Measurements from ENCODE around the gene RNF5. TPM values are rescaled to one million over a fixed set of nuclear protein-coding genes. Genes with fewer than 3 reads are reported as not detected.
A peak's percentile ranks its signal among the peaks of the same experiment; 100 is the strongest.

RNF5 gene
- total and polyA plus RNA-seq, 10 of the 15 experiments (the other 5 are each of a cell fraction or from before 2014, with no cell fraction given): 31.4 to 114 (median 62.8) TPM

GRCh38 chr6:32181915-32182529 lies 3.8 kb downstream of the RNF5 start:
- DNase-seq (ENCODE audit: low read depth, low spot score) (no peak), ATAC-seq (no peak), FAIRE-seq (no peak)
- ChIA-PET SMC1A (ENCODE audit: uncharacterized antibody, unreplicated experiment) (interaction anchor here (1.5 kb wide), 1 partner anchor 14 kb away, joined by 3 read pairs; no protein-coding TSS in a partner anchor), RAD21 (ENCODE audit: unreplicated experiment) (interaction anchor here (1.2 kb wide), 1 partner anchor 13 kb away, joined by 3 read pairs; no protein-coding TSS in a partner anchor), CTCF (interaction anchor here (1.0 kb wide), 1 partner anchor 13 kb away, joined by 4 read pairs; no protein-coding TSS in a partner anchor), POLR2A (interaction anchor here (0.6 kb wide), 1 partner anchor 10 kb away, joined by 3 read pairs; no protein-coding TSS in a partner anchor)
- H4K20me1 ChIP-seq (ENCODE audit: control insufficient read depth, insufficient read depth): no peaks in the 10 kb centered on the region
- in situ Hi-C loops (cut with MboI) (no loop called here), intact Hi-C loops (cut with micrococcal nuclease; ENCODE audit: unreplicated experiment) (no loop called here)
- WGBS (ENCODE audit: insufficient coverage, insufficient replicate concordance, low lambda C conversion rate, missing lambda C conversion rate): 85% methylated on average over 10 of the region's 10 CpGs
- H3K4me1 ChIP-seq (ENCODE audit: control insufficient read depth, insufficient read depth, low read length): peaks cover 12% of the 10 kb centered on the region
- no peak overlapping the region for H2AFZ ChIP-seq (ENCODE audit: control insufficient read depth, low read depth, low read length)
- H3K4me2 ChIP-seq (ENCODE audit: control insufficient read depth, insufficient read depth): no peak overlapping the region
- H3K79me2 ChIP-seq (ENCODE audit: control insufficient read depth, insufficient read depth, low read length): peaks cover 14% of the 10 kb centered on the region
- H3K27ac ChIP-seq (ENCODE audit: control insufficient read depth, insufficient read depth): no peak overlapping the region
- no peak overlapping the region for H3K4me3 ChIP-seq
- H3K27me3 ChIP-seq (replicated peaks in 1 of 2; ENCODE audit: control insufficient read depth in 2 of 2, insufficient read depth in 2 of 2, low read length in 1 of 2): no peaks in the 10 kb centered on the region
- no TSS peak for BruUV-seq (replicated peaks)
- TF ChIP-seq PKNOX1 (IDR thresholded peaks at IDR 0.05) (no peak), TARDBP (IDR thresholded peaks at IDR 0.05; ENCODE audit: borderline replicate concordance) (no peak), STAT3 (IDR thresholded peaks at IDR 0.05; ENCODE audit: low read depth, low read length) (no peak), RBBP5 (conservative IDR thresholded peaks at IDR 0.05) (no peak)
- H3K9ac ChIP-seq (ENCODE audit: control insufficient read depth, insufficient read depth, low read length): no peak overlapping the region
- peaks cover 4 to 7% of the 10 kb centered on the region in 2 experiments; a peak in 3 of 4 replicates for H3K36me3 ChIP-seq (ENCODE audit: control insufficient read depth in 2 of 2, insufficient read depth in 2 of 2, low read length in 1 of 2)
- no peaks in the 10 kb centered on the region for H3K9me3 ChIP-seq (replicated peaks; ENCODE audit: control insufficient read depth, insufficient read depth, low read length)

DNA sequence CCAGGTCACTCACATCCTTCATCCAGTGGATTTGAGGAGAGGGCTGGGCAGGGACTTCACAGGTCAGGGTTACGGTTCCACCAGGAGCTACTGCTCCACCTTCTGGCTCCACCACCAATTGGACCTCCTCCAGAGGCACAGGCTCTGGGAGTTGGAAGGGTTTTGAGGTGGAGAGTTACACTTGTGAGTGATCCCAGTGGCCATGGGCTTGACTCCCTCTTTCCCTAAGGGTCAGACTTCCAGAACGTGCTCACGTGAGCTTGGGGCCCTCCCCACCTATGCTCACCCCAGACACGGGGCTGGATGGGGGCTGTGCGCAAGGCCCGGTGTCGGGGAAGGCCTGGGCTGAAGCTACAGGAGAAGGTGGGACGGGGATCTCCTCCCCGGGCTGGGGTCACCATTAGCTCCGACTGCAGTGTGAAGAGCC lies 4.4 kb downstream of the RNF5 start:
- Histone ChIP-seq H3K36me3 (ENCODE audit: control insufficient read depth in 2 of 2, insufficient read depth in 2 of 2, low read length in 1 of 2) (peaks cover 4 to 7% of the 10 kb centered on the region in 2 experiments; a peak in 3 of 4 replicates), H3K9me3 (replicated peaks; ENCODE audit: control insufficient read depth, insufficient read depth, low read length) (no peaks in the 10 kb centered on the region), H3K79me2 (ENCODE audit: control insufficient read depth, insufficient read depth, low read length) (peaks cover 17% of the 10 kb centered on the region), H3K4me1 (ENCODE audit: control insufficient read depth, insufficient read depth, low read length) (peaks cover 17% of the 10 kb centered on the region), H2AFZ (ENCODE audit: control insufficient read depth, low read depth, low read length) (no peak overlapping the region), H3K27ac (ENCODE audit: control insufficient read depth, insufficient read depth) (no peak overlapping the region), H3K9ac (ENCODE audit: control insufficient read depth, insufficient read depth, low read length) (no peak overlapping the region), H3K4me3 (no peak overlapping the region), H3K4me2 (ENCODE audit: control insufficient read depth, insufficient read depth) (no peak overlapping the region), H4K20me1 (ENCODE audit: control insufficient read depth, insufficient read depth) (no peaks in the 10 kb centered on the region), H3K27me3 (replicated peaks in 1 of 2; ENCODE audit: control insufficient read depth in 2 of 2, insufficient read depth in 2 of 2, low read length in 1 of 2) (no peaks in the 10 kb centered on the region)
- TF ChIP-seq HDGF (IDR thresholded peaks at IDR 0.05) (no peak), POLR2A (IDR thresholded peaks at IDR 0.05; ENCODE audit: low read depth, low read length) (peak; percentile 31)
- no peak for DNase-seq (ENCODE audit: low read depth, low spot score)
- FAIRE-seq: no peak
- 93% methylated on average over 10 of the region's 10 CpGs for WGBS (ENCODE audit: insufficient coverage, insufficient replicate concordance, low lambda C conversion rate, missing lambda C conversion rate)
- SMC1A ChIA-PET (ENCODE audit: uncharacterized antibody, unreplicated experiment): interaction anchor here (1.5 kb wide), 1 partner anchor 13 kb away, joined by 3 read pairs; no protein-coding TSS in a partner anchor
- intact Hi-C loops (cut with micrococcal nuclease; ENCODE audit: unreplicated experiment) (no loop called here), in situ Hi-C loops (cut with MboI) (no loop called here)
- CTCF ChIA-PET: interaction anchor here (1.0 kb wide), 1 partner anchor 13 kb away, joined by 4 read pairs; no protein-coding TSS in a partner anchor
- RAD21 ChIA-PET (ENCODE audit: unreplicated experiment): interaction anchor here (1.2 kb wide), 1 partner anchor 13 kb away, joined by 3 read pairs; no protein-coding TSS in a partner anchor
- BruUV-seq (replicated peaks): no TSS peak
- POLR2A ChIA-PET: no interaction called here
- ATAC-seq: no peak

All from GM12878 (cell line).